Colonic mucosa (tissue), 4 donors: Measurements from ENCODE around the gene RAB18. TPM values are rescaled to one million over a fixed set of nuclear protein-coding genes. Genes with fewer than 3 reads are reported as not detected.

Experiments
- DNase-seq: peaks from one replicate; pipeline ENCODE4 v3.0.0-alpha.2; 2020
- H3K27ac ChIP-seq: fragments of 200-600 bp; one replicate; pipeline ENCODE4 v1.8.0; 2021
- H3K27me3 ChIP-seq: fragments of 200-600 bp; one replicate; pipeline ENCODE4 v1.8.0; 2021
- H3K36me3 ChIP-seq: fragments of 200-600 bp; one replicate; pipeline ENCODE4 v1.8.0; 2021
- H3K4me1 ChIP-seq: fragments of 200-600 bp; one replicate; pipeline ENCODE4 v1.8.0; 2021; ENCODE audit warnings: mild to moderate bottlenecking
- H3K4me3 ChIP-seq: fragments of 200-600 bp; one replicate; pipeline ENCODE4 v1.8.0; 2021
- H3K9ac ChIP-seq, 2 donors: one replicate each; pipeline ENCODE4 v1.7.0; 2013; ENCODE audit warnings: control low read depth in 2 of 2, low read depth in 2 of 2, low read length in 2 of 2
- H3K9me3 ChIP-seq: fragments of 200-600 bp; one replicate; pipeline ENCODE4 v1.8.0; 2021
- CTCF ChIP-seq: fragments of 200-600 bp; IDR thresholded peaks from one replicate; pipeline ENCODE4 v1.8.0; 2022; ENCODE audit warnings: antibody characterized with exemption, mild to moderate bottlenecking
- intact Hi-C: fragments of 100-400 bp; cut with DNase I; formaldehyde crosslinking; loops from one replicate; pipeline ENCODE4 v1.14.1; 2022
- total RNA-seq, 2 donors: library from RNA; stranded (reverse); fragmentation: NEBNext Ultra II Directional in 1 of 2; extraction: Animal tissue kit (Norgen Biotek cat#: 25700) in 1 of 2; gene quantifications; one replicate each; pipeline ENCODE4 v1.2.1, GENCODE V29; 2021
- donor health status: healthy.
- donor health status: DM: no; HTN: no; CAD: no.
- donor health status: DM: no; HTN: no; CAD: no.

RAB18 gene
- total RNA-seq, 2 donors from 2014 or later = 79.2 to 114 TPM

DNA sequence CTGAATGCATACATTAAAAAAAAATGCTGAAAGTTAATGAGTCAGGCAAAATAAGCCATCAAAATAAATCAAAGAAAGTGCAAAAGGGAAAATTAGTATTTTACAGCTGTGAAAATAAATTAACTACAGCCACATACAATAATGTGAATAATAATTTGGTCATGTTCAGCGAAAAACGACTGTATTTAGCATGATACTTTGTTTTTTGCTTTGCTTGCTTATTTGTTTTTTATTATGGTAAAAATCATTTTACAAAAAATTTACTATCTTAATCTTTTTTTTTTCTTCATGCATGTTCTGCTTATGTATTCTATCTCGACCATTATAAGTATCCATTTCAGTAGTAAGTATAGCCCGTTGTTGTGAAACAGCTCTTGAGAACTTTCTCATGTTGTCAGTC lies 77.1 kb downstream of the RAB18 start:
- intact Hi-C loops = no loop called here
- no peak overlapping the region for H3K27ac ChIP-seq
- no peaks in the 10 kb centered on the region for H3K36me3 ChIP-seq
- no peaks in the 10 kb centered on the region for H3K27me3 ChIP-seq
- no peak for DNase-seq
- H3K4me1 ChIP-seq = no peaks in the 10 kb centered on the region
- H3K9ac ChIP-seq = no peak overlapping the region
- no peak for TF ChIP-seq CTCF
- H3K4me3 ChIP-seq = no peak overlapping the region
- H3K9me3 ChIP-seq = no peaks in the 10 kb centered on the region

DNA sequence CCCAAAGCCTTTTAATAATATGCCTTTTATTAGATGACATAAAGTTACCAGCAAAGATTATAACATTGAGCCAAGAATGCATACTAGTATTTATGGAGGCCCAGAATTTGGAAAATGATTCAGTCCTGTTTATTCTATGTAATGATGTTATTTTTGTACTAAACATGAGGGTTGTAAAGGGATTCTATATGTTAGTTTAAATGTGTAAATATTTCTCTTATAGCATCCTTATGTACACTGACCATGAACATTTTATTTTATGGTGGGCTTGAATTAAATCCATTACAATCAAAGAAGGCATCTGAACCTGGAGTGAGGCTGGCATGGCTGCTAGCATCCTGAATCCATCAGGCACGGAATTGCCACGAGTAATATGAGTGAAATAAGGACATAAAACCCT lies 80.2 kb downstream of the RAB18 start:
- TF ChIP-seq CTCF = no peak
- H3K27ac ChIP-seq = no peak overlapping the region
- intact Hi-C loops = no loop called here

More for the DNA sequence above, 80.2 kb downstream of the RAB18 start:
- Histone ChIP-seq H3K4me1 (no peaks in the 10 kb centered on the region), H3K27me3 (no peaks in the 10 kb centered on the region), H3K9ac (no peak overlapping the region), H3K9me3 (no peaks in the 10 kb centered on the region), H3K4me3 (no peak overlapping the region), H3K36me3 (no peaks in the 10 kb centered on the region)
- no peak for DNase-seq

Other genes starting within 250 kb of the RAB18 start
- gene MKX, start 241.5 kb downstream of the RAB18 start, total RNA-seq = 1 to 10 TPM in 1 of 2 donors, under 1 TPM in 1; 0.10 to 2.3 TPM